GM12878 (cell line): ENCODE data around the gene KIFC3. TPM values are rescaled to one million over a fixed set of nuclear protein-coding genes. Genes with fewer than 3 reads are reported as not detected.

Experiments used
- ATAC-seq: fragments of 200-7000 bp; cut with Tn5 transposase; 3 replicates; pipeline ENCODE4 v1.9.1; 2020; ENCODE audit warnings: mild to moderate bottlenecking, moderate library complexity
- BruUV-seq: library from RNA; stranded (reverse); fragments of 400-500 nt; replicated peaks from 2 replicates; lab custom pipeline; 2021; lab: Mats Ljungman, UMichigan
- CTCF ChIA-PET: fragments of 300-600 bp; sonication (Branson Sonifier 250); formaldehyde crosslinking; extraction: SDS; loops from one replicate; lab custom pipeline; 2021; ENCODE audit warnings: inconsistent platforms; lab: Yijun Ruan, JAX
- POLR2A ChIA-PET: fragments of 350-600 bp; formaldehyde crosslinking; extraction: SDS; loops from one replicate; lab custom pipeline; 2021; ENCODE audit warnings: inconsistent platforms; lab: Charles Lee
- RAD21 ChIA-PET: fragments of 300-600 bp; sonication (Branson Sonifier 250); formaldehyde crosslinking; loops from one replicate; lab custom pipeline; 2023; ENCODE audit warnings: antibody characterized with exemption; ENCODE audit not compliant: unreplicated experiment; lab: Charles Lee
- SMC1A ChIA-PET: fragments of 300-600 bp; sonication (Branson Sonifier 250); formaldehyde crosslinking; loops from one replicate; lab custom pipeline; 2023; ENCODE audit not compliant: unreplicated experiment, uncharacterized antibody; lab: Charles Lee
- DNase-seq: peaks from one replicate; pipeline ENCODE4 v3.0.0-alpha.2; 2011; ENCODE audit warnings: low read depth, low spot score
- FAIRE-seq: peaks from 3 replicates; lab custom pipeline; 2011; peaks lifted over from hg19 to GRCh38; lab: Jason Lieb, UNC
- H2AFZ ChIP-seq: 2 replicates; pipeline ENCODE4 v1.6.0; 2011; ENCODE audit warnings: low read depth, low read length, control low read depth; ENCODE audit not compliant: control insufficient read depth
- H3K27ac ChIP-seq: 2 replicates; pipeline ENCODE4 v1.5.1; 2011; ENCODE audit warnings: control low read depth; ENCODE audit not compliant: control insufficient read depth, insufficient read depth
- H3K27me3 ChIP-seq, 2 experiments: replicated peaks in 1 of 2; 2 replicates each; pipeline versions ENCODE4 v1.6.0 to v1.6.1; 2011; ENCODE audit warnings: low read length in 1 of 2; ENCODE audit not compliant: control insufficient read depth in 2 of 2, insufficient read depth in 2 of 2
- H3K36me3 ChIP-seq, 2 experiments: 2 replicates each; pipeline ENCODE4 v1.5.1; 2011; ENCODE audit warnings: low read length in 1 of 2; ENCODE audit not compliant: control insufficient read depth in 2 of 2, insufficient read depth in 2 of 2
- H3K4me1 ChIP-seq: 2 replicates; pipeline ENCODE4 v1.6.1; 2011; ENCODE audit warnings: mild to moderate bottlenecking, low read length, moderate library complexity, mixed read lengths; ENCODE audit not compliant: control insufficient read depth, insufficient read depth
- H3K4me2 ChIP-seq: 2 replicates; pipeline ENCODE4 v1.6.0; 2011; ENCODE audit warnings: control low read depth; ENCODE audit not compliant: control insufficient read depth, insufficient read depth
- H3K4me3 ChIP-seq: fragments of 200-600 bp; sonication (generic); 2 replicates; pipeline ENCODE4 v1.5.1; 2016
- H3K79me2 ChIP-seq: 2 replicates; pipeline ENCODE4 v1.6.0; 2011; ENCODE audit warnings: low read length; ENCODE audit not compliant: control insufficient read depth, insufficient read depth
- H3K9ac ChIP-seq: 2 replicates; pipeline ENCODE4 v1.8.0; 2011; ENCODE audit warnings: low read length, control low read depth, mixed read lengths; ENCODE audit not compliant: control insufficient read depth, insufficient read depth
- H3K9me3 ChIP-seq: replicated peaks from 3 replicates; pipeline ENCODE4 v1.5.1; 2011; ENCODE audit warnings: mild to moderate bottlenecking, low read length; ENCODE audit not compliant: control insufficient read depth, insufficient read depth
- H4K20me1 ChIP-seq: 2 replicates; pipeline ENCODE4 v1.6.0; 2011; ENCODE audit not compliant: control insufficient read depth, insufficient read depth
- BACH1 ChIP-seq: fragments of 450-650 bp; IDR thresholded peaks from 2 replicates; pipeline ENCODE4 v1.6.1; 2017; ENCODE audit warnings: mild to moderate bottlenecking, borderline replicate concordance
- CREB1 ChIP-seq: IDR thresholded peaks from 2 replicates; pipeline ENCODE4 v1.6.1; 2012; ENCODE audit warnings: low read depth, mild to moderate bottlenecking, inconsistent platforms
- EZH2 ChIP-seq: IDR thresholded peaks from 2 replicates; pipeline ENCODE4 v1.6.1; 2012; ENCODE audit warnings: low read depth, mild to moderate bottlenecking, control low read depth, inconsistent platforms, low read length, borderline replicate concordance; ENCODE audit not compliant: control insufficient read depth
- HCFC1 ChIP-seq: fragments of 150-350 bp; IDR thresholded peaks from 2 replicates; pipeline ENCODE4 v1.6.1; 2014; ENCODE audit warnings: low read length
- IKZF2 ChIP-seq, 2 experiments: fragments of 450-650 bp; IDR thresholded peaks; 2 replicates each; pipeline ENCODE4 v1.6.1; 2017; ENCODE audit warnings: mild to moderate bottlenecking in 2 of 2, moderate library complexity in 2 of 2
- POU2F2 ChIP-seq: IDR thresholded peaks from 3 replicates; pipeline ENCODE4 v1.6.1; 2011; ENCODE audit warnings: low read depth, mild to moderate bottlenecking, low read length, borderline replicate concordance
- TCF3 ChIP-seq: IDR thresholded peaks from 2 replicates; pipeline ENCODE4 v1.6.1; 2012; ENCODE audit warnings: low read depth, mild to moderate bottlenecking, low read length, borderline replicate concordance; ENCODE audit not compliant: insufficient read depth
- ZNF207 ChIP-seq: fragments of 450-650 bp; IDR thresholded peaks from 2 replicates; pipeline ENCODE4 v1.6.1; 2014; ENCODE audit warnings: antibody characterized with exemption, mild to moderate bottlenecking, borderline replicate concordance
- WGBS: methylation state at CpG from one replicate; pipeline ENCODE4 v1.1.6; 2016; ENCODE audit warnings: low lambda C conversion rate; ENCODE audit not compliant: insufficient replicate concordance, insufficient coverage; ENCODE audit errors: missing lambda C conversion rate; 5-methylcytosine and 5-hydroxymethylcytosine counted together
- in situ Hi-C: fragments of 300-500 bp; cut with MboI; formaldehyde crosslinking; loops from 9 replicates; pipeline ENCODE4 v1.14.3; 2018; ENCODE audit warnings: mixed read lengths
- intact Hi-C: fragments of 100-400 bp; cut with micrococcal nuclease; formaldehyde crosslinking; loops from one replicate; pipeline ENCODE4 v1.14.2; 2022; ENCODE audit not compliant: unreplicated experiment
- polyA plus RNA-seq, 11 experiments: library from polyadenylated mRNA; depleted of rRNA in 4 of 11; unstranded in 6 of 11; stranded (reverse) in 5 of 11; fragments of >200 nt; fragmentation: Nextera tagmentation in 4 of 11; fragmentation: Illumina TruSeq in 1 of 11; extraction: Ambion mirVana in 4 of 11; extraction: Trizol in 1 of 11; gene quantifications; 1 replicate in 1 of 11; 2 replicates in 10 of 11; pipeline versions ENCODE4 v1.2.1 to v1.2.3, GENCODE V29; 2011 to 2016; ENCODE audit warnings: inconsistent platforms in 2 of 11, missing spikeins in 2 of 11, low read depth in 1 of 11
- total RNA-seq, 4 experiments: library from RNA; depleted of rRNA in 3 of 4; stranded (reverse); fragments of >200 nt in 3 of 4; fragmentation: Illumina TruSeq in 1 of 4; extraction: Trizol in 1 of 4; gene quantifications; 2 replicates each; pipeline versions ENCODE4 v1.2.1 to v1.2.3, GENCODE V29; 2013 to 2021
- TF ChIP-seq, protein P1 (sequence below): fragments of 450-650 bp; IDR thresholded peaks from 2 replicates; pipeline ENCODE4 v1.6.1; 2017; ENCODE audit warnings: low read depth, mild to moderate bottlenecking, moderate library complexity
- TF ChIP-seq, protein P2 (sequence below): fragments of 450-650 bp; IDR thresholded peaks from 2 replicates; pipeline ENCODE4 v1.6.1; 2017; ENCODE audit warnings: borderline replicate concordance

The KIFC3 gene
- total and polyA plus RNA-seq, 10 of the 15 experiments (the other 5 are each of a cell fraction or from before 2014, with no cell fraction given), result 0.22 to 1.3 (median 0.26) TPM; not detected in 3

DNA sequence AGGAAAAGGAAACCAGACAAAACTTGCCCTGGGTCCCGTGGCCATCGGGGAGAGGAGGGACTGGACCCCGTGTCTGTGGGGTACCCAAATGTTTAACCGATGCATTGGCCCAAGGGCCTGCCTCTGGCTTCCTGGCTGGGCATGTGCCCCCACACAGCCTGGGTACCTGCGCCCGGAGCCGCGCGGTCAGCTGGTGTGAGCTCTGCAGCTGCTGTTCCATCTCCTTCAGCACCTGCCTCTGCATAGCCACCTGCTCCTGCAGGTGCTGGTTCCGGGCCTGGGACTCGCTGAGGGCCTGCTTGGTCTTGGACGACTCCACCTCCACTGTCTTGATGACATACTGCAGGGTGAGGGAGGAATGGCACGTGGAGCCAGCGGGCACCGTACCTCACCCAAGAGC lies 31.9 kb downstream of the KIFC3 start:
- intact Hi-C loops (no loop called here), in situ Hi-C loops (no loop called here)
- Histone ChIP-seq H3K36me3 (no peaks in the 10 kb centered on the region), H3K9me3 (no peaks in the 10 kb centered on the region), H2AFZ (no peak overlapping the region), H3K4me1 (no peaks in the 10 kb centered on the region), H3K27ac (no peak overlapping the region), H3K4me2 (no peak overlapping the region), H3K4me3 (no peak overlapping the region), H3K9ac (no peak overlapping the region), H4K20me1 (no peaks in the 10 kb centered on the region), H3K79me2 (no peaks in the 10 kb centered on the region), H3K27me3 (no peaks in the 10 kb centered on the region)
- SMC1A ChIA-PET, result interaction anchor here (1.0 kb wide), 1 partner anchor 100 kb away, joined by 3 read pairs; no protein-coding TSS in a partner anchor
- WGBS, result 42% methylated on average over 15 of the region's 15 CpGs
- POLR2A ChIA-PET, result no interaction called here
- FAIRE-seq (no peak), DNase-seq (no peak), ATAC-seq (no peak)
- BruUV-seq, result no TSS peak
- no peak for TF ChIP-seq EZH2
- TF ChIP-seq TCF3, result no peak
- no peak for TF ChIP-seq BACH1
- TF ChIP-seq ZNF207, result no peak
- TF ChIP-seq, protein P1, sequence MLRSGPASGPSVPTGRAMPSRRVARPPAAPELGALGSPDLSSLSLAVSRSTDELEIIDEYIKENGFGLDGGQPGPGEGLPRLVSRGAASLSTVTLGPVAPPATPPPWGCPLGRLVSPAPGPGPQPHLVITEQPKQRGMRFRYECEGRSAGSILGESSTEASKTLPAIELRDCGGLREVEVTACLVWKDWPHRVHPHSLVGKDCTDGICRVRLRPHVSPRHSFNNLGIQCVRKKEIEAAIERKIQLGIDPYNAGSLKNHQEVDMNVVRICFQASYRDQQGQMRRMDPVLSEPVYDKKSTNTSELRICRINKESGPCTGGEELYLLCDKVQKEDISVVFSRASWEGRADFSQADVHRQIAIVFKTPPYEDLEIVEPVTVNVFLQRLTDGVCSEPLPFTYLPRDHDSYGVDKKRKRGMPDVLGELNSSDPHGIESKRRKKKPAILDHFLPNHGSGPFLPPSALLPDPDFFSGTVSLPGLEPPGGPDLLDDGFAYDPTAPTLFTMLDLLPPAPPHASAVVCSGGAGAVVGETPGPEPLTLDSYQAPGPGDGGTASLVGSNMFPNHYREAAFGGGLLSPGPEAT, result no peak
- TF ChIP-seq HCFC1, result no peak
- no peak for TF ChIP-seq CREB1
- TF ChIP-seq, protein P2, sequence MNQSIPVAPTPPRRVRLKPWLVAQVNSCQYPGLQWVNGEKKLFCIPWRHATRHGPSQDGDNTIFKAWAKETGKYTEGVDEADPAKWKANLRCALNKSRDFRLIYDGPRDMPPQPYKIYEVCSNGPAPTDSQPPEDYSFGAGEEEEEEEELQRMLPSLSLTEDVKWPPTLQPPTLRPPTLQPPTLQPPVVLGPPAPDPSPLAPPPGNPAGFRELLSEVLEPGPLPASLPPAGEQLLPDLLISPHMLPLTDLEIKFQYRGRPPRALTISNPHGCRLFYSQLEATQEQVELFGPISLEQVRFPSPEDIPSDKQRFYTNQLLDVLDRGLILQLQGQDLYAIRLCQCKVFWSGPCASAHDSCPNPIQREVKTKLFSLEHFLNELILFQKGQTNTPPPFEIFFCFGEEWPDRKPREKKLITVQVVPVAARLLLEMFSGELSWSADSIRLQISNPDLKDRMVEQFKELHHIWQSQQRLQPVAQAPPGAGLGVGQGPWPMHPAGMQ, result no peak
- no peak for TF ChIP-seq POU2F2
- TF ChIP-seq IKZF2 (IDR thresholded peaks at IDR 0.05), result no peak
- RAD21 ChIA-PET, result no interaction called here
- CTCF ChIA-PET, result no interaction called here
